Glomerular visceral epithelial cell (primary cell): Measurements from ENCODE around the gene FSTL4.

Source experiments
- DNase-seq: peaks from one replicate; pipeline ENCODE4 v3.0.0-alpha.2; 2016; ENCODE audit errors: extremely low spot score

The FSTL4 gene

GRCh38 chr5:133514456-133514855 is 97.9 kb downstream of the FSTL4 start:
- DNase-seq: no peak

GRCh38 chr5:133512896-133513295 is 99.4 kb downstream of the FSTL4 start:
- no peak for DNase-seq

GRCh38 chr5:133511653-133512235 is 100.6 kb downstream of the FSTL4 start:
- no peak for DNase-seq

- DNase-seq: no peak
Observed at GRCh38 chr5:133510634-133511262, 101.6 kb downstream of the FSTL4 start.

- DNase-seq: no peak
Observed at GRCh38 chr5:133509742-133510079, 102.6 kb downstream of the FSTL4 start.

GRCh38 chr5:133508845-133509741 is 103.2 kb downstream of the FSTL4 start:
- DNase-seq: no peak

GRCh38 chr5:133508331-133508730 is 104.0 kb downstream of the FSTL4 start:
- DNase-seq: no peak

GRCh38 chr5:133506181-133506580 is 106.2 kb downstream of the FSTL4 start:
- DNase-seq: no peak

- DNase-seq: no peak
Observed at GRCh38 chr5:133503511-133503910, 108.8 kb downstream of the FSTL4 start.

- DNase-seq: no peak
Observed at GRCh38 chr5:133499895-133500294, 112.4 kb downstream of the FSTL4 start.

GRCh38 chr5:133497608-133498348 is 114.6 kb downstream of the FSTL4 start:
- DNase-seq: no peak

- no peak for DNase-seq
Observed at GRCh38 chr5:133496631-133497030, 115.7 kb downstream of the FSTL4 start.

- no peak for DNase-seq
Observed at GRCh38 chr5:133494923-133495246, 117.5 kb downstream of the FSTL4 start.

- DNase-seq: no peak
Observed at GRCh38 chr5:133494232-133494922, 118.0 kb downstream of the FSTL4 start.

GRCh38 chr5:133489632-133490031 is 122.7 kb downstream of the FSTL4 start:
- no peak for DNase-seq

GRCh38 chr5:133487093-133487492 is 125.2 kb downstream of the FSTL4 start:
- no peak for DNase-seq

- DNase-seq: no peak
Observed at GRCh38 chr5:133485468-133485867, 126.9 kb downstream of the FSTL4 start.

GRCh38 chr5:133483406-133484090 is 128.8 kb downstream of the FSTL4 start:
- no peak for DNase-seq

- DNase-seq: no peak
Observed at GRCh38 chr5:133482028-133482427, 130.3 kb downstream of the FSTL4 start.

- no peak for DNase-seq
Observed at GRCh38 chr5:133480866-133481265, 131.5 kb downstream of the FSTL4 start.

- no peak for DNase-seq
Observed at GRCh38 chr5:133480366-133480765, 132.0 kb downstream of the FSTL4 start.
